Memory B cell (primary cell): ENCODE measurements around the gene SLC17A8.
"Not testable (repeated sequence)": the region's sequence is repeated elsewhere in the genome, so short reads cannot be mapped to it uniquely, and the experiment has no call there.

Experiments
- ATAC-seq: fragments of 150-1000 bp; cut with Tn5 transposase; 2 replicates; pipeline ENCODE4 v1.10.0; 2021; ENCODE audit warnings: low read depth, mild to moderate bottlenecking, moderate library complexity
- DNase-seq, 2 donors: peaks; one replicate each; pipeline ENCODE4 v3.0.0; 2022; ENCODE audit warnings: low spot score in 2 of 2
- H3K27ac Mint-ChIP-seq: one replicate; pipeline ENCODE4 v1.8.0; 2022; ENCODE audit warnings: mild to moderate bottlenecking, moderate library complexity, mixed read lengths
- H3K27me3 Mint-ChIP-seq: one replicate; pipeline ENCODE4 v1.8.0; 2022; ENCODE audit warnings: mixed read lengths
- H3K36me3 Mint-ChIP-seq: one replicate; pipeline ENCODE4 v1.8.0; 2022; ENCODE audit warnings: mild to moderate bottlenecking, mixed read lengths
- H3K4me1 Mint-ChIP-seq: one replicate; pipeline ENCODE4 v1.8.0; 2022; ENCODE audit warnings: mixed read lengths
- H3K4me3 Mint-ChIP-seq: one replicate; pipeline ENCODE4 v1.8.0; 2022; ENCODE audit warnings: mild to moderate bottlenecking, moderate library complexity, mixed read lengths
- H3K9me3 Mint-ChIP-seq: one replicate; pipeline ENCODE4 v1.8.0; 2022; ENCODE audit warnings: mixed read lengths

Gene SLC17A8

DNA sequence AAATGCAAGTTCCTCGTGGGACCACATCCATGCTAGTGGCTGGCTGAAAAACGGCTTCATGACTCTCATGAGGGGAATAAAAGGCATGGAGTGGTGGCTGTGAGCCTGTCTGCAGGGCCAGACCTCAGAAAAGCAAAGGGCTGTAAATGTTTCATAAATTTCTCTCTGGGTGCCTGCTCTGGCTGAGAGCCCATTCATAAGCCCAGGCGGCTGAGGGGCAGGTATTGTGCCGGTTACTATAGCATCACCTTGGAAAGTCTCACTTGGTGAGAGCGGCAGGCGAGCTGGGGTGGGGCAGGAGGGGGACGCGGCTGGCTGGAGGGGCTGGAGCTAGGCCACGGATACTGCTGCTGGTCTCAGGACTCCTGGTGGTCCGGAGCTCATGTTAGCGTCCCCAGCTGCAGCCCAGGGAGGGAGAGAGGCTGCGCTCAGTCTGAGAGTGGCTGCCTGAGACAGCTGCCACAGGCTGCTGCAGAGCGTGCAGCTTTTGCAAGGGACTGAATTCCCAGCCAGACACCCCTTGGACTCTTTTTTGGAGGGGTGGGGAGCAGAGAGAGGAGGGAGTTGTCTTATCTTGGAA, at the start of gene SLC17A8:
TSS of gene SLC17A8 (plus strand) at position 431 of the 580 bp plus-strand sequence. CDS start 318 bp downstream, outside the sequence.
- ATAC-seq (no peak), DNase-seq (no peak)
- Mint-ChIP-seq H3K4me1 (no peaks in the 10 kb centered on the region), H3K4me3 (no peak within 1 kb of the TSS), H3K36me3 (no peaks in the 10 kb centered on the region), H3K27me3 (peaks cover 21% of the 10 kb centered on the region), H3K27ac (no peak within 1 kb of the TSS), H3K9me3 (no peaks in the 10 kb centered on the region)

DNA sequence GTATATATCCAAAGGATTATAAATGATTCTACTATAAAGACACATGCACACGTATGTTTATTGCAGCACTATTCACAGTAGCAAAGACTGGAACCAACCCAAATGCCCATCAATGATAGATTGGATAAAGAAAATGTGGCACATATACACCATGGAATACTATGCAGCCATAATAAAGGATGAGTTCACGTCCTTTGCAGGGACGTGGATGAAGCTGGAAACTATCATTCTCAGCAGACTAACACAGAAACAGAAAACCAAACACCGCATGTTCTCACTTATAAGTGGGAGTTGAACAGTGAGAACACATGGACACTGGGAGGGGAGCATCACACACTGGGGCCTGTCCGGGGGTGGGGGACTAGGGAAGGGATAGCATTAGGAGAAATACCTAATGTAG, 48.7 kb upstream of the SLC17A8 start:
- H3K36me3 Mint-ChIP-seq: peaks cover 39% of the 10 kb centered on the region
- H3K4me1 Mint-ChIP-seq, H3K27ac Mint-ChIP-seq, DNase-seq, H3K27me3 Mint-ChIP-seq, H3K9me3 Mint-ChIP-seq, H3K4me3 Mint-ChIP-seq, ATAC-seq: not testable (repeated sequence)

DNA sequence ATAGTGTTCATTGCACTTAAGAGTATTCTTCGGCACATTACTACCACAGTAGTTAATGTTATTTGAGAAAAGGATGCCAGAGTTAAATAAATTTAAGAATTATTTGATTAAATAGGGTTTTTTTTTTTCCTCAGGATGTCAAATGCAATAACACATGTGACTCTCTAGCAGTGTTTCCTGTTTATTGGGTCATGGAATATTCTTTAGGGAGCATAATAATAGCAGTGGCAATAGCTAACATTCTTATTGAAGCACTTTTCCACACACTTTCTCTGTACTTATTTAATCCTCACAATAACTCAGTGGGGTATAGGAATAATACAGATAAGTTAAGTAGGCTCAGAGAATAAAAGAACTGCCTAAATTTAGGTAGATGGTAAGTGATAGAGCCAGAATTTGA, 45.6 kb upstream of the SLC17A8 start:
- no peaks in the 10 kb centered on the region for H3K27me3 Mint-ChIP-seq
- peaks cover 4% of the 10 kb centered on the region for H3K4me1 Mint-ChIP-seq
- peaks cover 3% of the 10 kb centered on the region for H3K9me3 Mint-ChIP-seq
- H3K36me3 Mint-ChIP-seq: peaks cover 31% of the 10 kb centered on the region
- H3K27ac Mint-ChIP-seq: no peak overlapping the region
- no peak overlapping the region for H3K4me3 Mint-ChIP-seq
- ATAC-seq (no peak), DNase-seq (no peak)

DNA sequence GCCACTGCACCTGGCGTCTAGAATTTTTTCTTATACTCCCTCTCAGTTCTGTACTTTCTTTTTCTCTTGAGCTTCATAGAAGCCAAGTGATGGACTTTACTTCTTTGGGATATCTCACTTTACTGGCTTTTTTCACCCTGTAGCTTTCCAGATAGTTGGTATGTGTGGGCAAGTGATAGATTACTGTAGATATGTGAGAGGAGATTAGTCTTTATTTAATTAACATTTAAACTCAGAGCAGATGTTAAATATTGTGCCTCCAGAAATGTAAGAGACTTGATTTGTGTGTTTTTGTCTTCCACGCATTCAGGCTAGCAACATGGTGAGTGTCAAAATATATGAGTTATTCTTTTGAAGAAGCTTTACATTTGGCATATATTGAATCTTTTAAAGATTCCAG, 39.5 kb upstream of the SLC17A8 start:
- H3K27me3 Mint-ChIP-seq: no peaks in the 10 kb centered on the region
- no peaks in the 10 kb centered on the region for H3K9me3 Mint-ChIP-seq
- peaks cover 24% of the 10 kb centered on the region for H3K36me3 Mint-ChIP-seq

DNA sequence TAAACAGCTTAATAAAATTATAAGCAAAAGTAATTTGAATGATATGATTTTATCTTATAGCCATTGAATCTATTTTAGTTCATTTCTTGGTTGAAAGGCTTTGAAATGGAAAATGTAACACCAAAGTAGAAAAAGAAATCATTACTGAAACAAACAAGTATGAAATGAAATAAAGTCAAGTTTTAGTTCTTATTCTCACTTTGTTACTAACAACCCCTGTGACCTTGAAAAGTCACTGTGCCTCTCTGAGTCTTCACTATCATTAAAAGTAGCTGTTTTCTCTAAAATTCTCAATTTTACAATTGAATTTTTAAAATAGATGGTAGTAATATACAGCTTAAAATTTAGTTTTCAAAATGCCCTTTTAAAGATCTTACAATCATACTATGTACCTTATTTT, 32.4 kb upstream of the SLC17A8 start:
- Mint-ChIP-seq H3K27me3 (no peaks in the 10 kb centered on the region), H3K4me1 (peaks cover 3% of the 10 kb centered on the region), H3K27ac (no peak overlapping the region), H3K36me3 (peaks cover 17% of the 10 kb centered on the region), H3K9me3 (no peaks in the 10 kb centered on the region), H3K4me3 (no peak overlapping the region)
- ATAC-seq (no peak), DNase-seq (no peak)

More for the DNA sequence above, 39.5 kb upstream of the SLC17A8 start:
- H3K4me1 Mint-ChIP-seq: no peaks in the 10 kb centered on the region
- H3K27ac Mint-ChIP-seq: no peak overlapping the region
- no peak overlapping the region for H3K4me3 Mint-ChIP-seq
- ATAC-seq (no peak), DNase-seq (no peak)

DNA sequence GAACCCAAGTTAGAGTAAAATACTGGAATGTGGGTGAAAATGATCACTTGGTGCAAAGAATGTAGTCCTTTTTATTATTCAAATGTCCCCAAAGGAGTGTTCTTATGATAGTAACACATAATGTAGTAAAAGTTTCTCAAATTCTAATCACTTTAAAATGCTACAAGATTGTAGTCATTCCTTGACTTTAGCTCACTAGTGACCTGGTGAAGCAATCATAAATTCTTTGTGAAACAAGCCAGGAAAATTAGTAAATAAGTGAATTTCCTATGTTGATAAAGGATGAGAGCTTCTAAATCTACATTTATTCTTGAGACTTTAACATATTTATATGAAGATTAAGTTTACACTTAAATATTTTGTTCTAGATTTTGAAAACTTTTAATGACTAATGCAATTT, 30.7 kb upstream of the SLC17A8 start:
- Mint-ChIP-seq H3K4me3 (no peak overlapping the region), H3K4me1 (peaks cover 3% of the 10 kb centered on the region), H3K9me3 (no peaks in the 10 kb centered on the region), H3K27ac (no peak overlapping the region), H3K36me3 (peaks cover 24% of the 10 kb centered on the region), H3K27me3 (no peaks in the 10 kb centered on the region)
- ATAC-seq (no peak), DNase-seq (no peak)

DNA sequence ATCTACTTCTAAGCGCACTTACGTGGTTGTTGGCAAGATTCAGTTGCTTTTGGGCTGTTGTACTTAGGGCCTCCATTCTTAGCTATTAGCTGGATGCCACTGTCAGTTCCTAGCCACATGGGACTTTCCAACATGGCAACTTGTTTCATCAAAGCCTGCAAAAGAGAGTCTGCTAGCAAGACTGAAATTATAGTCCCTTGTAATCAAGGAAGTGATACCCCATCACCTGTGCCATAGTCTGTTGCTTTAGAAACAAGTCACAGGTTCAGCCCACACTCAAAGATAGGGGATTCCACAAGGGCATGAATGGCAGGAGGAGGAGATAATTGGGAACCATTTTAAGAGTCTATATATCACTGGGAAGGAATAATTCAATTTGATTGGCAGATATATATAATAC, 27.1 kb upstream of the SLC17A8 start:
- Mint-ChIP-seq H3K27me3 (no peaks in the 10 kb centered on the region), H3K9me3 (no peaks in the 10 kb centered on the region), H3K4me1 (peaks cover 3% of the 10 kb centered on the region), H3K27ac (peak overlapping the region; percentile 33), H3K36me3 (peaks cover 31% of the 10 kb centered on the region), H3K4me3 (no peak overlapping the region)
- DNase-seq: no peak
- ATAC-seq: peak; percentile 17

DNA sequence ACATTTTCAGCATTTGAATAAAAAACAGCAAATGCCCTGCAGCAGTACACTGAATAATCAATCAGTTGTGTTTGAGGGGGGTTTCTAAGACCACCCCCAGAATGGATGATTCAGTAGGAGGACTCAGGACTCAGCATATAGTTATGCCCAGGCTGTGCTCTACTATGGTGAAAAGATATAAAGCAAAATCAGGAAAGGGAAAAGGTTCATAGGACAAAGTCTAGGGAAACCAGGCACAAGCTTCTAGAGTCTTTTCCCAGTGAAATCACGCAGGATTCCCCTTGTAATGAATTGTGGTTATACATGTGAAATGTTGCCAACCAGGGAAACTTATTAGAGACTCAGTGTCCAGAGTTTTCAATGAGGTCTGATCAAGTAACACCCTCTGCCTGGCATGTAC, 25.0 kb upstream of the SLC17A8 start:
- H3K4me3 Mint-ChIP-seq: no peak overlapping the region
- H3K4me1 Mint-ChIP-seq: peaks cover 3% of the 10 kb centered on the region
- H3K36me3 Mint-ChIP-seq: peaks cover 42% of the 10 kb centered on the region
- DNase-seq (no peak), ATAC-seq (no peak)
- H3K27me3 Mint-ChIP-seq: no peaks in the 10 kb centered on the region
- H3K27ac Mint-ChIP-seq: no peak overlapping the region
- no peaks in the 10 kb centered on the region for H3K9me3 Mint-ChIP-seq

DNA sequence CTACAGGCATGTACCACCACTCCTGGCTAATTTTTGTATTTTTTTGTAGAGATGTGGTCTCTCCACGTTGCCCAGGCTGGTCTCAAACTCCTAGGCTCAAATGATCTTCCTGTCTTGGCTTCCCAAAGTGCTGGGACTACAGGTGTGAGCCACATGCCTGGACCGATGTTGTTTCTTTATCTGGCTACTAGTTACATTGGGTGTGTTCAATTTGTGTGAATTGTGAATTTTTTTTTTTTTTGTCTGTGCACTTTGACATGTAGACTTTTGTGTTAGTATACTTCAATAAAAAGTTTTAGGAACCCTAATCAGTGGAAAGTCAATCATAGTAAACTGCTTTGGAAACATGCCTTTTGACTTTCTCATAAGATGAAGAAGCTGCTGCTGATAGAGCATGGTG, 24.0 kb upstream of the SLC17A8 start:
- no peaks in the 10 kb centered on the region for H3K9me3 Mint-ChIP-seq
- DNase-seq (no peak), ATAC-seq (no peak)
- H3K4me1 Mint-ChIP-seq: peaks cover 3% of the 10 kb centered on the region
- H3K27ac Mint-ChIP-seq: peak overlapping the region; percentile 23
- no peaks in the 10 kb centered on the region for H3K27me3 Mint-ChIP-seq
- H3K36me3 Mint-ChIP-seq: peaks cover 42% of the 10 kb centered on the region
- H3K4me3 Mint-ChIP-seq: no peak overlapping the region

DNA sequence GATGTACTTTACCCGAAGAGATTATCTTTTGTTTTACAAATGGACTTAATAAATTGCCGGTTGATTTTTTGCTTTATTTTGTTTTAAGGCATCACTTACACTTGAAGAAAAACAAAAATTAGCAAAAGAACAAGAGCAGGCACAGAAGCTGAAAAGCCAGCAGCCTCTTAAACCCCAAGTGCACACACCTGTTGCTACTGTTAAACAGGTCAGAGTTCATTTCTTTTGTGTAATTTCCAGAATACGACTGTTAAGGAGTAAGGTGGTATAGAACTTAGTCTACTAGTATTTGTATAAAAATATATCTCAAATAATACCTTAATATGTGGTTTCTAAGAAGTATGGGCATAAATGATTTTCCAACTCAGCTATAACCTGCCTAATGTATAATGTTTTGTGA, 19.6 kb upstream of the SLC17A8 start:
- Mint-ChIP-seq H3K9me3 (no peaks in the 10 kb centered on the region), H3K36me3 (peaks cover 23% of the 10 kb centered on the region), H3K4me1 (no peaks in the 10 kb centered on the region), H3K27me3 (no peaks in the 10 kb centered on the region), H3K27ac (no peak overlapping the region), H3K4me3 (no peak overlapping the region)
- DNase-seq (no peak), ATAC-seq (no peak)

DNA sequence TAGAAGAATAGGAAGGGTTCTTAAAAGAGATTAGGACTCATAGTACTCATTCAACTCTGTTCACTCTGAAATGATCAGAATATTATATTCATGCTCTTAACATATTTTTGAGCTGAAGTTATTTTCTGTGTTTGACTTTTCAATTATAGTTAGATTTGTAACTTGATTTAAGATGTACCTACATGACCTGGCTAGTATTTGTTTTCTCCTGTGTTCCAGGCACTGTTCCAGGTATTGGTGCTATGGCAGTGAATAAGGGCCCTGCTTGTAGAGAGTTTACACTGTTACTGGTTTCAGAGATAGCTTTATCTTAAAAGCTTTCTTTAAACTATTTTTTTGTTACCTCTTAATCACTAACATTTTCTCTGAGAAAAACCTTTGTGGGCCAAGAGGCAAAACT, 19.1 kb upstream of the SLC17A8 start:
- no peak for ATAC-seq
- no peak overlapping the region for H3K27ac Mint-ChIP-seq

DNA sequence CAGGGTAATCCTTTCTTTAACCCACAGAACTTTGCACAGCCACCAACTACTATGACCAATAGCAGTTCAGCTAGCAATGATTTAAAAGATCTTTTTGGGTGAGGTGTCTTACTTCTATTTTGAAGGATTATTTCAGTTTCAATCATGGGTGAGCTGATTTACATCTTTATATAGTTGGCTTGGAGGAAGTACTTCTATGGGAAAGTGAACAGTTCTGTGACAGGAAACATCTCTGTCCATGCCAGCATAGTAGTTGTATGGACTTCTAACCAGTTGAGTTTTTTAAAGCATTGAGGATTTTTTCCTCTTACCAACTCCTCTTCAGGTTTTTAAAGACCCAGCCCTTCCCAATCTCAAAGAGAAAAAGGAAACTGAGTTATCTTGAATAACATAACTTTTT, 17.8 kb upstream of the SLC17A8 start:
- Mint-ChIP-seq H3K27ac (no peak overlapping the region), H3K9me3 (peaks cover 3% of the 10 kb centered on the region), H3K4me1 (no peaks in the 10 kb centered on the region), H3K27me3 (no peaks in the 10 kb centered on the region), H3K36me3 (peaks cover 18% of the 10 kb centered on the region), H3K4me3 (no peak overlapping the region)
- DNase-seq (no peak), ATAC-seq (no peak)

More for the DNA sequence above, 19.1 kb upstream of the SLC17A8 start:
- H3K36me3 Mint-ChIP-seq: peaks cover 21% of the 10 kb centered on the region
- H3K9me3 Mint-ChIP-seq: peaks cover 3% of the 10 kb centered on the region
- DNase-seq: no peak
- no peaks in the 10 kb centered on the region for H3K27me3 Mint-ChIP-seq
- H3K4me3 Mint-ChIP-seq: no peak overlapping the region
- H3K4me1 Mint-ChIP-seq: no peaks in the 10 kb centered on the region

DNA sequence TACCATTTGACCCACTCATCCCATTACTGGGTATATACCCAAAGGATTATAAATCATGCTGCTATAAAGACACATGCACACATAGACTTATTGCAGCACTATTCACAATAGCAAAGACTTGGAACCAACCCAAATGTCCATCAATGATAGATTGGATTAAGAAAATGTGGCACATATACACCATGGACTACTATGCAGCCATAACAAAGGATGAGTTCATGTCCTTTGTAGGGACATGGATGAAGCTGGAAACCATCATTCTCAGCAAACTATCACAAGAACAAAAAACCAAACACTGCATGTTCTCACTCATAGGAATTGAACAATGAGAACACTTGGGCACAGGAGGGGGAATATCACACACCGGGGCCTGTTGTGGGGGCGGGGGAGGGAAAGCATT, 14.0 kb upstream of the SLC17A8 start:
- H3K4me3 Mint-ChIP-seq, H3K4me1 Mint-ChIP-seq, ATAC-seq, H3K9me3 Mint-ChIP-seq, H3K27ac Mint-ChIP-seq, H3K36me3 Mint-ChIP-seq, DNase-seq, H3K27me3 Mint-ChIP-seq: not testable (repeated sequence)

DNA sequence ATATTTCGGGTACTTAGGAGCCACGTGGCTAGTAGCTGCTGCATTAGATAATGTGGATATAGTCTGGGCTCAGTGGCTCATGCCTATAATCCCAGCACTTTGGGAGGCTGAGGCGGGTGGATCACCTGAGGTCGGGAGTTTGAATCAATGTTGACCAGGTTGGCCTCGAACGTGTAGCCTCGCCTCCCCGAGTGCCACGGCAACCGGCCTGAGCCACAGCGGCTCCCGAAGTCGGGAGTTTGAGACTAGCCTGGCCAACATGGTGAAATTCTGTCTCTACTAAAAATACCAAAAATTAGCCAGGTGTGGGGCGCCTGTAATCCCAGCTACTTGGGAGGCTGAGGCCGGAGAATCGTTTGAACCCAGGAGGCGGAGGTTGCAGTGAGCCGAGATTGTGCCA, 12.5 kb upstream of the SLC17A8 start:
- not testable (repeated sequence) for H3K36me3 Mint-ChIP-seq, H3K9me3 Mint-ChIP-seq, ATAC-seq, H3K4me1 Mint-ChIP-seq, H3K27ac Mint-ChIP-seq, DNase-seq, H3K4me3 Mint-ChIP-seq, H3K27me3 Mint-ChIP-seq

DNA sequence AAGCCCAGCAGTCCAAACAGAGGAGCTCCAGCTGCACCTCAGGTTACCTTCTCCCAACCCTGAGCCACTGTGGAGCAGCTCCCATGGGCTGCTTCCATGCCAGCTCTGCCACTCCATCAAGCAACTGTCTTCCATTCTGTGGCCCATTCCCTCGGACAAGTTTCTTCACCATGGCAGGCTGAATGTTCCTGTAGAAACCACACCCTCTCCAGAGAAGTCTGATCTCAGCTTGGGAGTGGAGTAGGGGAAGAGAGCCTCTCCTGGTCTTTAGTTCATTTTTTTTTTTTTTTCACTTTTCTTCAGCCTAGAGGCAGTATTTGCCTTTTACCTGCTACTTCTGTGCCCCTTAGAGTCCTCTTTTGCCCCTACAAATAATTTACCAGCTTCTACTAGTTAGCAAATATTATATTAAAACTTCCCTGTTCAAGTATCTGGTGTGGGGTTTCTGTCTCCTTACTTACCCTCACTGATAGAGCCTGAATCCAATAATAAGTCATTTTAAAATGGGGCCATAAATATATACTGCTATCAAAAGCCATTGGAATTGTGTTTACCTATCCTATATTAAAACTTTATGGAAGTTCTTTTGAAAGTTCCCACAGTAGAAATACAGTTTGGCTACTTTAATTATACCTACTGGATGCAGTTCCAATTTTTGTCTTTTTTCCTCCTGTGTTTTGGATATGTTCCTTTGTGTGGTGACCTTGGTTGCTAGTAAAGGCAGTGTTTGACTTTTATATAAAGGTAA, 11.7 kb upstream of the SLC17A8 start:
- DNase-seq (no peak), ATAC-seq (no peak)
- H3K4me3 Mint-ChIP-seq: no peak overlapping the region
- no peaks in the 10 kb centered on the region for H3K27me3 Mint-ChIP-seq
- H3K27ac Mint-ChIP-seq: no peak overlapping the region
- no peaks in the 10 kb centered on the region for H3K36me3 Mint-ChIP-seq
- peaks cover 3% of the 10 kb centered on the region for H3K9me3 Mint-ChIP-seq
- no peaks in the 10 kb centered on the region for H3K4me1 Mint-ChIP-seq
